AG08396 (cell line): Measurements from ENCODE around the gene PLEKHF1.
"Not testable (repeated sequence)": the region's sequence is repeated elsewhere in the genome, so short reads cannot be mapped to it uniquely, and the experiment has no call there.

ENCODE experiments used
- DNase-seq: peaks from one replicate; pipeline ENCODE4 v3.0.0; 2012; ENCODE audit warnings: low spot score, mixed read lengths

Gene PLEKHF1

DNA sequence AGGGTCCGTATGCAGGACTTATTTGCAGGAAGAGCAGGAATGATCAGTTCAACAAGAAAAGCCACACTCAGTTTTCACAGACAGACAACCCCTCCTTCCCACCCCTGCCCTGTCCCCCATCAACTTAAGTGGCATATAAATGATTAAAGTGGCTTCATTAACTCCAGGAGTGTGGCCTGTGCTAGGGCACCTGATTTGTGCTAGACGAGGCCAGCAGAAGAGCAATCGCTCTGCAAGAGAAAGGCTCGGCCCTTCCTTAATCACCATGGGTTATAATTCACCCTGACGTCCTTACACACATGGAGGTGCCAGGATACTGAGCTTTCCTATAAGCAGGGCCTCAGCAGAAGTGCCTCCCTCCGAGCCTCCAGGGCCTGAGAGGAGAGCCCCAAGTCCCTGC lies 35.2 kb downstream of the PLEKHF1 start:
- DNase-seq, result no peak

DNA sequence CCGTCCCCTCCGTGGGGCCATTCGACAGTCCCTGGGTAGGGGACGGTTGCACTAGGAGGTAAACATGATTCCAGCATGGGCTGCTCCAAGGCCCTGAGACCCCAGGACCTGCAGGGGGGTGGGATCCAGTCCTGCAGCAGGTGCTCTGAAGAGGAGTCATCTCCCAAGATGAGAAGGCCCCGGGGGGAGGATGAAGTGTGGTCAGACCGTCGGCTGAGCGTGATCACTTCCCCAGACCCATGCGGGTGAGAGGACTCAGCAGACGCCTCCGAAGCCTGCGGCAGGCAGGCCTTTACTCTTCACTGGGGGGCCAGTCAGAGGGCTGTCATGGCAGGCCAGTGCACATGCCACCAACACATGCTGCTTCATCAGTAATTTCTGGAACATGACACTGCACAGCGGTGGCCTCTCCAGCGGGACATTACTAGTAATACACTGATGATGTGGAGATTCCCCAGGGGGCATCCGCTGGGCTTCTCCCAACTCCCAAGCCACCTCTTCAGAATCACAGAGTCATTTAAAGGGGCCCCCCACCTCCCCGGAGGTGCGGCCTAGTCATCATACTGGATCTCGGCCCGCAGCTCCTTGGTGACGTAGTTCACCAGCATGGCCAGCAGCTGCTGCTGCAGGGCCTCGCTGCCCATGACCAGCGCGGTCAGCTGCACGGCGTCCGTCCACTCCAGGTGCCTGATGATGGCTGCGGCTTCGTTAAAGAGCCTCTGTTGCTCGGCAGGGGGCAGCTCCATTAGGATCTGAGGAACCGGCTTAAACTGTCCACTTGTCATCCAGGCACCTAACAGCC lies 37.1 kb downstream of the PLEKHF1 start:
- DNase-seq, result no peak

DNA sequence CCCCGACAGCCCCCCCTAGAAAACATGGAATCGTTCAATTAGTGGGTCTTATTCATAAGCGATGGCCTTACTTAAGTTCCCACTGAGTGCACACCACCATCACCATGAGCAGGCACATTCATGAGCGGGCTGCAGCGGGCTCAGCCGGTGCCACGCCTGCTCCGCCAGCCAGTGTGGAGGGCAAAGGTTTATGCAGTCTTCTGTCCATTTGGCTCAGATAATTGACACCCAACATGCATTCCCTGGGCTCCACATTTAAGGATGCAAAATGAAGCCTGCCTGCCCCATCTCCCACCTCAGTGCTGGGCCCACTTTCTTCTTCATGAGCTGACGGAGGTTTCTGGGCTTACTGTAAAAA lies 37.7 kb downstream of the PLEKHF1 start:
- no peak for DNase-seq

DNA sequence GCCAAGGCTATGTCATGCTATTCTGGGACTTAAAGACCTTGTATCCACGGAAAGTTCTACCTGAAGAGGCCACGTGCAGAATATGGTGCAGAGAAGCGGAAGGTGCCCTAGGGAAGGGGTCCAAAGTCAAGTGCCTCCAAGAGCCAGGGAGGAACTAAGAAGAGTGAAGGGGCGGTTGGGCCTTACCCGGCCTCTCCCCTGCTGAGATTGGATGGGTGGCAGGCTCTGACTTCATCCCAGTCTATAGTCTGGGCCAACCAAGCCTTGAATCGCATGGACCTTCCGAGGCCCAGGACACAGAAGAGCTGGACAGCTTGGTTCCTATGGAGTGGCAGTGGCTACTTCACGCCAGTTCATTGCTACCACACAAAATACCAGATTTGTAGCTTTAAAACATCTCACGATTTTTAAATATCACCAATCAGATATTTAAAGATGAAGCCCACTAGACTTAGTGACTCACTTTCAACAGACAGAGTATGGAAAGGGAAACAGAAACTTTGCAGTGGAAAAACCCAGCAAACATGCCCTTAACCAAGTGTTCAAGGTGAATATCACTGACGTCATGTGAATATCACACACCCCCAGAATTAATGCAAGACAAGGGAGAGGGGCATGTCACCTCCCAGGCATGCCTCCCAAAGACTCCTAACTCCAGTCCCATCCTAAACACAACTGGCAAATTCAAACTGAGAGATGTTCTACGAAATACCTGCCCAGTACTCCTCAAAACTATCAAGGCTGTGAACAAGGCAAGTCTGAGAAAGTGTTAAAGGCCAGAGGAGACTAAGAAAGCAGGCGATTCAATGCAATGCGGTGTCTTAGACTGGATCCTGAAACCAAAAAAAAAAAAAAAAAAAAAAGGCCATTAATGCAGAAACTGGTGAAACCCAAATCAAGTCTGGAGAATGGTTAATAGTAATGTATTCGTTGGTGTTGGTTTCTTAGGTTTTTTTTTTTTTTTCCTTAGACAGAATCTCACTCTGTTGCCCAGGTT lies 39.6 kb downstream of the PLEKHF1 start:
- no peak for DNase-seq

DNA sequence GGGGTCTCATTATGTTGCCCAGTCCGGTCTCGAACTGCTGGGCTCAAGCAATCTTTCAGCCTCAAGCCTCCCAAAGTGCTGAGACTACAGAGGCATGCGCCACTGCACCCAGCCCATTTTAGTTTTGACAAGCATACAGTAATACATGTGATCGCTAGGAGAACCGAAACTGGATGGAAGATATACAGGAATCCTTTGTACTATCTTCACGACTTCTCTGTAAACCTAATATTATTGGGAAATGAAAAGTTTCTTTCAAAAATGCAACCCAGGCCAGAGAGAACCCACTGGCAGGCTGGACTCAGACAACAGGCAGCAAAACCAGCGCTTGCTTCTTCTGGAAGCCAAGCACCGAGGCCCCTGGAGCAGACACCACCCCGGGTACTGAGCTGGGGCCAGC lies 40.4 kb downstream of the PLEKHF1 start:
- no peak for DNase-seq

DNA sequence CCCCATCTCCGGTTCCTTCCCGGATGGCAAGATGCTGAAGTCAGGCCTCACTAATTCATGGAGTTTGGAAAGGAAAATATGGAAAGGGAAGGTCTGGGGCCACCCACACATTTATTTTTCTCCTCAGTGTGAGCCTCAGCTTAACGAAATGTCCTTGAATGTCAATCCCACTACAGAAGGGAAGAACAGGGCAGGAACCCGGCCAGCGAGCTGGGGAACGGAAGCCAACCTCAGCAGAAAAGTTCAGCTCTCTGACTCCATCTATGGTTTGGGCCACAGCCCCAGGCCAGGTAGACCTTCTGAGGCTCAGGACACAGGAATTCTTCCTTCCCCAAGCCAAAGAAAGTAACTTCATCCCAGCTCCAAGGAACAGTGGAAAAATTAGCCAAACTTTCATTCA lies 41.4 kb downstream of the PLEKHF1 start:
- DNase-seq, result no peak

DNA sequence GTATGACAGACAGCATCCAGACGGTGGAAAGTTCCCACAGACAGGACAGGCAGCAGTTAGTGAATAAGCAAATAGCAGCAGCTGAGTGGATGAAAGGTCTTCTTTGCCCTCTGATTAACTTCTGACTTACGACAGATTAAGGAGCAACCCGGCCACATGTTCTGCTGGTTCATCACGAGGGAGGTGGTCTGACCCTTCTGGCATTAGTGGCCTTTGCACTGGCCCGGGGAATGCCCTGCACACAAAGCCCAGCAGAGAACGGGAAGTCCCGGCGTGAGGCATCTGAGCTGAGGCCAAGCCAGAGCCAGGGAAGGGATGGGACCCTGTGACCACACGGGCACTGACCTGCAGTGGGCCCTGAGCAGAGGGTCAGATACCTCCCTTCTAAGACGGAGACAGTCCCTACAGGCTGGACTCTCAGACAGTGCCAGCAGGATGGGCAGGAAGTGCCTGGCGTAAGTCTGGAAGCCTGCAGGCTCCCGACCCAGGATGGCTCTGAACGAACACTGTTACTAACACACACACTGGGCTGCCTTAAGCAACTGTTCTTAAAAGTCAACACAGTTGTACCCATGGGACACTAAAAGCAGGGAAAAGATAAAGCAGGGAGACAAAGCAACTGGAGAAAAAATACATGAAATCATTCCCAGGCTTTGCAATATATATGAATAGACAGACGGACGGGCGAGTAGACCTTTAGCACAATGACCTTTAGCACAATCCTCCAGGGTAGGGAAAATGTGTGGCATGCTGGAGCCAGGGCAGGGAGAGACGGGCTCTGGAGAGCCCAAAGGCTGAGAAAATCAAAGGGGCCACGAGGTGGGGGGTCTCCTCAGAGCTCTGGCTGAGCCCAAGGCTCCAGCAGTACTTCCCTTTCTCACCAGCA lies 43.5 kb downstream of the PLEKHF1 start:
- no peak for DNase-seq

DNA sequence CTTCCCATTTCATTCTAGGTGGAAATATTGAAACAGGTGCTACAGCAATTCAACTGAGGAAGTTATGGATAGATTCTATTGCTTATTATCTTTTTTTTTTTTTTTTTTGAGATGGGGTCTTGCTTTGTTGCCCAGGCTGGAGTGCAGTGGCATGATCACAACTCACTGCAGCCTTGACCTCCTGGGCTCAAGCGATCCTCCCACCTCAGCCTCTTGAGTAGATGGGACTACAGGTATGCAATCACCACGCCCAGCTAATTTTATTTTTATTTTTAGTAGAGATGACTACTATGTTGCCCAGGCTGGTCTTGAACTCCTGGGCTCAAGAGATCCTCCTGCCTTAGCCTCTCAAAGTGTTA lies 44.2 kb downstream of the PLEKHF1 start:
- DNase-seq, result not testable (repeated sequence)

DNA sequence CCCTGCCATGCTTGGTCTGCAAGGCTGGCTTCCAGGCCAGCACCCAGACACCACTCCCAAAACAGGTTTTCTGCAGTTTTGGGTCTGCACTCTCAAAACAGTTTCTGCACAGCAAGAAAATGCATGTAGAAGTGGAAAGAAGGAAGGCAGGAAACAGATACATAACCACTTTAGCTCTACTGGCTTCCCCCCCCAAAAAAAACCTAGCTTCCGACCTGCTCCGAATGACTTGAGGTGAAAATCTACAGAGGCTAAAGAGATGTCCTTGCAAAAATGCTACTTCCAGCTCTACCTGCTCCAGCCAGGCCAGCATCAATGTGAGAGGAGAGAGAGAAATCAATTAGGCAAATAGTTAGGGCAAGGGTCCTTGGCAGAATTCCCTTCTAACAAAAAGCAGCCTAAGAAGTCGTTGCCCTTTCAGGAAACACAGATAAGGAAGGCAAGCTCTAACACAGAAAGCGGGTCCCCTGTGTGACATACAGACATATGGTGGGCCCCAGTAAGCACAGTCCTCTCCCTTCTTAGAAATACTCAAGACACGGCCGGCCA lies 46.4 kb downstream of the PLEKHF1 start:
- no peak for DNase-seq

DNA sequence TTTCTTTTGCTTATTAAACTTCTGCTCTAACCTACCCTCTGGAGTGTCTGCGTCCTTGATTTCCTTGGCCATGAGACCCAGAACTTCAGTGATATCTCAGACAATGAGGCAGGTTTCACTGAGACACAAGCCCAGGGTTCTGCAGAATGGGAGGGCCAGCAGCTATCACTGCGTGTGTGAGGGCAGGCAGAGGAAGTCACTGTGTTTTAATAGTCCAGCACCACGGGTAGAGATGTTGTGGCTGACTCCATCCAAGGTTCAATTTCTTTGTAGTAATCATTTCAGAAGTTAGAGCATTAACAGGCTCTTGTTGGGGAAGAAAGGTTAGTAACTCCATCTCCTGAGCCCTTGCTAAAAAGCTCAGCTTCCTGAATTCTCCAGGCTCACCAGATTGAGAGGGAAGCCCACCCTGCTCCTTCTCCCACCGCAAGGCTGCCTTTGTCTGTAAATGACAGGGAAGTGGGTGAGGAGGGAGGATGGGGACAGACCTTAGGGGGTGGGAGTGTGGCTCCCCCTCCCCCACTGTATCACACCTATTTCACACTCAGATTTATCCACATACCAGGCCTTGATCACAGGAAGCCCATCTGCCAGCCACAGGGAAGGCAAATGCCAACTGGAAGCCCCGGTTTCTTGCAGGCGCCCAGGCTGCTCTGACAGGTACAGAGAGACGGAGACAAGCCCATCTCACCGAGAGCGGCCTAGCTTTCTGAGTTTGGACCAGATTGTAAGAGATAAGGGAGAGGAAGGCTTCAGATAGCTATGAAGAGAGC lies 47.7 kb downstream of the PLEKHF1 start:
- DNase-seq, result no peak

DNA sequence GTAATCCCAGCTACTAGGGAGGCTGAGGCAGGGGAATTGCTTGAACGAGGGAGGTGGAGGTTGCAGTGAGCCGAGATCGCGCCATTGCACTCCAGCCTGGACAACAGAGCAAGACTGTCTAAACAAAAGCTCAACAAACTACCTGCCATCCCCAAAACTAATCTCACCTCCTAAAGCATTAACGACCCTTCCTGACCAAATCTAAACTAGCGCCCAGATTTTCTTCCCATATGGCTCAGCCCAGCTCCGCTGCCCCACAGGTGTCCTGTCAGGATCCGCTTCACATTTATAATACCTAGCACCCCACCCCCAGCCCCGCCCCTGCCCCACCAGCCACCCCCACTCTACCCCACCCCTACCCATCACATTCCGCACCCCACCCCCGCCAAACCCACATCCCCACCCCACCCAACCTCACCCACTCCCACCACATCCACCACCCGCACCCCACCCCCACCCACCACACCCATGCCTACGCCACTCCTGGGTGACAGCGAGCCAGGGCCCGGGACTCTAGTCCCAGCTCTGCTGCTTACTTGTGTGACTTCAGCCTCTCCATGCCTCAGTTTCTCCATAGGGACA lies 49.2 kb downstream of the PLEKHF1 start:
- no peak for DNase-seq

DNA sequence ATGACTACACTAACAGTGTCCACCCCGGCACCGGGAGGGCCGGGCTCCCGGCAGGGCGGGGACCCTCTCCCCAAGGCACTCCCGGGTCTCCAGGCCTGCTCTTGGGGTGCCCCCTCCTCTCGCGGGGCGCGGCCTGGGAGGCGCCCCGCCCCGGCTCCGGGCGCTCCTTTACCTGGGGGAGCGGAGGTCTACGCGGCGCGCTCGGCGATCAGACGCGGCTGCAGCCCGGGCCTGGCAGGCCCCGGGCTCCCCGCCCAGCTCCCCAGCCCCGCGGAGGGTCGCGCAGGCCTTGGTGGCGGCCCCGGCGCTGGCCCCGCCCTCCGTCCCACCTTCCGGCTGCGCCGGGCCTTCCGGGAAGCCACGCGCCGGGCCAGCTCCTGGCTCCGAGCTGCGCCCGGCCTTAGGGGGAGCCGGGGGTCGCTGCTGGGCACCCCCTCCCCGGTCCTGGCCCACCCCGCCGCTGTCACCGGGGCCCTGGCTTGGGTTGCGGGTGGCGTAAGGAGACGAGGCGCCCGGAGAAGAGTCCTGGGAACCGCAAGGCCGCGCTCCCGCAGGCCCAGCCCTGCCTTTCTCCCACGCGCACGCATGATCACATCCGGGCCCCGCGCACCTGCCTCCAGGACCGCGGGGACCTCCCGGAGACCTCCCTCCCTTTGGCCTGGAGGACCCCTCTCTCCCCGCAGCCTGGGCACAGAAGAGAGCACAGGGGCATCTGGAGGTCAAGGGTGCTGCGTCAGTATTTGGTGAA lies 49.9 kb downstream of the PLEKHF1 start, which contains the start of gene C19orf12:
TSS of gene C19orf12 (minus strand) at position 309 of the 748 bp plus-strand sequence. CDS start 6,848 bp downstream, outside the sequence.
- peak; percentile 73 for DNase-seq

DNA sequence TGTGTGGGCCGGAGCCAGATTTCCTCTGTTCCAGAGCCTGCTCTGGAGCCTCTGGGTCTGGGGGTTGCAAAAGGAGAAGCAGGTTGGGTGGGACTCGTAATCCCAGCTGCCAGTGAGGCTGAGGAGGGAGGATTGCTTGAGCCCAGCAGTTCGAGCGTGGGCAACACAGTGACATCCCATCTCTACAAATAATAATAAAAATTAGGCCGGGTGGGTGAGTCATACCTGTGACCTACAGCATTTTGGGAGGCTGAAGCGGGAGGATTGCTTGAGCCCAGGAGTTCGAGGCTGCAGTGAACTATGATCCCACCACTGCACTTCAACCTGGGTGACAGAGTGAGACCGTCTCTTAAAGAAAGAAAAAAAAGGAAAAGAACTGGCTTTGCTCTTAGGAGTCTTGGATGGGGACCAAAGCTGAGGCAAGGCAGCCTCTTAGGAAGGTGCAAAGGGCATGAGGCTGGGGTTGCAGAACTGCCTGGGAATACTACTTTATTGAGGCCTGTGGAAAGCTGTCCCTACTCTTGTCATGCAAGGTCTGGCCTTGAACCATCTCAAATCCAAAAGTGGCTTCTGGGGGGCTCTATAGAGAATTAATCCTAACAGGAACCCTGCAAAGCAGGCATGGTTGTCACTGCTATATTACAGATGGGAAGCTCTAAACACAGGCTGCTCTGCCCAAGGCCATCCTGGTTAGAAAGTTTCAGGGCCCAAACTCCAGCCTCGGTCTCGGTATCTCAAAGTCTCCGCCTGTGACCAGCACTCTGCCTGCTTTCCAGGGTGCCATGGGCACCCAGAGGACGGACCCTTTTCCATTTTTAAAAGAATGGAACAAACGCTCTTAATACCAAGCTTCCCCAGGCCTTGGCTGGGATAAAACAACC lies 50.7 kb downstream of the PLEKHF1 start:
- no peak for DNase-seq

DNA sequence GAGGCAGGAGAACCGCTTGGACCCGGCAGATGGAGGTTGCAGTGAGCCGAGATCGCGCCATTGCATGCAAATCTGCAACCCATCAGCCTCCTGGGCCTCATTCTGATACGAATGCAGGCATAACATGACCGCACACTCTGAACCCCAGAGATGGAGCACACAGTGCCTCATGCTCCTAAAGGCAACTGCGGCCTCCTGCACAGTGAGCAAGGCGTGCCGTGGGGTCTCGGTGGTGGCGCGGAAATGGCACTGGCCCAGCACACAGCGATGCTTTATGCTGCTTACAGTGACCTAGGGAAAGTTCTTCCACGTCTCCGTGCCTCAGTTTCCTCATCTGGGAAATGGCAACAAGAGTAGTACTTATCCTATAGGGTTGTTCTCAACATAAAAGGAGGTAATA lies 51.8 kb downstream of the PLEKHF1 start:
- DNase-seq, result no peak

DNA sequence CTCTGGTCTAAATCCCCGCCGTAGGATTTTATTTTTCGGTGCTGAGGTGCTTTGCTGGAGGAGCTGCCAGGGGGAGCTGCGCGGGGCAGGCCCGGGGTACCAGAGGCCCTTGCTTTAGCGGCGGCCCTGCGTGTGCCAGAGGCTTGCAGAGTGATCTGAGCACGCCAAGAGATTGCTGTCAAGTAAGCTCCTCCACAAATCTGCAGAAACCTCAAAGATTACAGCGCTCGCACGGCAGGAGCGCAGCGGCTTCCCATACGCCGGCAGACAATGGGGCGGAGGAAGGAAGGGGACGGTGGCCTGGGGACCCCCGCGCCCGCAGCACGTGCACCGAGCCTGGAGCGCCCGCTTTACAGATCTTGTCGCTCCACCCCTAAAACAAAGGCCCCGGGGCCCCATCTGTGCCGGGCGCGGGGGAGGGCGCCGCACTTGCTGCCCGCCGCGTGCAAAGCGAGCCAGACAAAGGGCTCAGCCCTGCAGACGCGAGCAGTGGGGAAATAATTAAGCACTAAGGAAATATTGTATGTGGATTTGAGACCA lies 58.9 kb downstream of the PLEKHF1 start:
- peak; percentile 36 for DNase-seq

DNA sequence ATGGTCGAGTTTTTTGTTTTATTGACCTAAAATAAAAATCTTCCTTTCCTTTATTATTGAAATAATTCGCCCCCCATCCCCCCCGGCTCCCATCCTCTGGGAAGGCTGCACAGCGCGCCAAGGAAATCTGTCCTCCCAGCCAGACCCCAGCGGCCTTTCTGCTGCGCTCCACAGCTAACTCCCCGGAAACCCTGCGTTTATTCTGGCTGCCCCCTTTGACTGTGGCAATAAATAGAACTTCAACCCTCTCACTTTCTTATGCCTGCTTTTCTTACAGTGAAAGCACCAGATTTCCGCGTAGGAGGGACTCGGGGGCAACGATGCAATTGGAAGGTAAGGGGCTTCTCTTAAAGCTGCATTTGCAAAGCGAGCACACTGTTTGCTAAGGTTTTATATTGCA lies 59.5 kb downstream of the PLEKHF1 start:
- no peak for DNase-seq
